ENCODE results near the gene PDE2A. TPM values are rescaled to one million over a fixed set of nuclear protein-coding genes. Genes with fewer than 3 reads are reported as not detected.

Gene PDE2A
- total and polyA plus RNA-seq, 10 of the 15 experiments (the other 5 are each of a cell fraction or from before 2014, with no cell fraction given): 0.06 to 0.15 (median 0.11) TPM; not detected in 6

- TF ChIP-seq CTCF (IDR thresholded peaks at IDR 0.05 in 2 of 3, conservative IDR thresholded peaks at IDR 0.05 in 1 of 3; ENCODE audit: control insufficient read depth in 2 of 3, extremely low read depth in 1 of 3, insufficient read depth in 1 of 3, low read depth in 3 of 3, low read length in 3 of 3) (no peak), MXI1 (IDR thresholded peaks at IDR 0.05; ENCODE audit: low read depth, low read length) (no peak), RB1 (IDR thresholded peaks at IDR 0.05; ENCODE audit: borderline replicate concordance) (no peak)
Observed at GRCh38 chr11:72678524-72678923, 4.3 kb upstream of the PDE2A start (continued).

GRCh38 chr11:72676861-72677341, 2.7 kb upstream of the PDE2A start:
- Histone ChIP-seq H3K9ac (ENCODE audit: control insufficient read depth, insufficient read depth, low read length) (no peak overlapping the region), H2AFZ (ENCODE audit: control insufficient read depth, low read depth, low read length) (no peak overlapping the region), H3K4me3 (no peak overlapping the region), H3K27ac (ENCODE audit: control insufficient read depth, insufficient read depth) (no peak overlapping the region), H4K20me1 (ENCODE audit: control insufficient read depth, insufficient read depth) (peaks cover 3% of the 10 kb centered on the region; the same call in 1 of the 2 replicates), H3K4me1 (ENCODE audit: control insufficient read depth, insufficient read depth, low read length) (no peaks in the 10 kb centered on the region), H3K4me2 (ENCODE audit: control insufficient read depth, insufficient read depth) (no peak overlapping the region), H3K27me3 (replicated peaks in 1 of 2; ENCODE audit: control insufficient read depth in 2 of 2, insufficient read depth in 2 of 2, low read length in 1 of 2) (peaks cover 5 to 14% of the 10 kb centered on the region in 2 experiments), H3K79me2 (ENCODE audit: control insufficient read depth, insufficient read depth, low read length) (no peaks in the 10 kb centered on the region), H3K36me3 (ENCODE audit: control insufficient read depth in 2 of 2, insufficient read depth in 2 of 2, low read length in 1 of 2) (no peaks in the 10 kb centered on the region), H3K9me3 (replicated peaks; ENCODE audit: control insufficient read depth, insufficient read depth, low read length) (no peaks in the 10 kb centered on the region)
- RAD21 ChIA-PET (ENCODE audit: unreplicated experiment): no interaction called here
- POLR2A ChIA-PET: no interaction called here
- no TSS peak for BruUV-seq (replicated peaks)
- peak; percentile 57 for ATAC-seq
- peak; percentile 91 for TF ChIP-seq REST (IDR thresholded peaks at IDR 0.05; ENCODE audit: low read depth, low read length)
- no peak for TF ChIP-seq WRNIP1 (IDR thresholded peaks at IDR 0.05; ENCODE audit: borderline replicate concordance, low read depth, low read length)
- no peak for TF ChIP-seq EP300 (IDR thresholded peaks at IDR 0.05; ENCODE audit: borderline replicate concordance in 1 of 2, control insufficient read depth in 1 of 2, low read depth in 2 of 2, low read length in 2 of 2)
- peak; percentile 19 for TF ChIP-seq BCL3 (IDR thresholded peaks at IDR 0.05; ENCODE audit: borderline replicate concordance, insufficient read depth, low read depth, low read length, poor library complexity, severe bottlenecking)
- CTCF ChIA-PET: interaction anchor here (0.9 to 2.1 kb wide), 4 partner anchors 8 to 246 kb away, joined by 3 to 9 read pairs (median 3); no protein-coding TSS in a partner anchor
- in situ Hi-C loops (cut with MboI) (no loop called here), intact Hi-C loops (cut with micrococcal nuclease; ENCODE audit: unreplicated experiment) (no loop called here)
- WGBS (ENCODE audit: insufficient coverage, insufficient replicate concordance, low lambda C conversion rate, missing lambda C conversion rate): 4% methylated on average over 26 of the region's 30 CpGs
- SMC1A ChIA-PET (ENCODE audit: uncharacterized antibody, unreplicated experiment): no interaction called here
- no peak for DNase-seq (ENCODE audit: low read depth, low spot score)
- no peak for FAIRE-seq
